Measurements from ENCODE around the gene GJA3. TPM values are rescaled to one million over a fixed set of nuclear protein-coding genes. Genes with fewer than 3 reads are reported as not detected.
A peak's percentile ranks its signal among the peaks of the same experiment; 100 is the strongest.

Gene GJA3
- total and polyA plus RNA-seq, 2 donors (not counting 1 experiment from before 2014, with no cell fraction given): 0.28 to 0.59 TPM

DNA sequence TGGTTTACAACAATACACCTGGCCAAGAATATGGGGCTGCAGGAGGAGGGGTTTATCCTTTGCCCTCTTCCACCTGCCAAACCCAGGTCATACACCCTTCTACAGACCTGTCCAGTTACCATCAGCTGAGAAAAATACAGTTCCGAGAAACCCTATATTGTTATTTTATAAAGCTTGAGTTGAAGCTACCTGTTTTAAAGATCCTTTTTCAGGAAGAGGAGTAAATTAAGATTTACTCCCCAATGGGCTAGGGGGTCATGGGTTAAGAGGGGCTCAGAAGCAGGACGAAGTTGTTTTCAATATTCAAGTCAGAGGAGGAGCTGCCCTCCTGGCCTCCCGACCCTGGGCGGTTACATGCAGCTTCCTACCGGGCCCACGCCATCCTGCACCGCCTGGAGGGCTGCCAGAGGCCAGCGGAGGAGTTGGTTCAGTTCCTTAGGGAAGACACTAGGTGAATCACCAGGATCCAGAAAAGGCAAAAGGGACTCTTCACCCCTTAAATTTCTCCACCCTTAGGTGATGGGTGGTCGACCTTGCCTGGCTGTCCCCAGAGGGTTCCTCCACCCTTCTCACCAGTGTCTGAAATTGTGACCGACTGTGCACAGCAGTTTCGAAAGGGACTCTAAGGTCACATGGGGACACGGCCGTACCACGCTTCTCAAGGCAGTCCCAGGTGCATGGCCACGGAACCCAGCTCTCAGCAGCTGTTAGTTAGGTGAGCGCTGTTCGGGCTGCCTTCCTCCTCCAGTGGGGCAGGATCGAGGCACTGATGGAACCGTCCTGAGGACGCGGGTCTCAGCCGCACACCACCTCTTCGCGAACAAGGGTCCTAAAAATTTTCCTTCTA, 30.7 kb upstream of the GJA3 start:
- CTCF ChIA-PET: no interaction called here
- Mint-ChIP-seq H3K9me3 (ENCODE audit: insufficient read depth) (no peaks in the 10 kb centered on the region), H3K4me3 (peak overlapping the region; percentile 77), H3K27me3 (peaks cover 55% of the 10 kb centered on the region), H3K4me1 (peaks cover 23% of the 10 kb centered on the region), H3K27ac (no peak overlapping the region)
- H4K20me1 ChIP-seq (ENCODE audit: control insufficient read depth, insufficient read depth, low read length, poor library complexity, severe bottlenecking): no peaks in the 10 kb centered on the region
- no peaks in the 10 kb centered on the region for H3K79me2 ChIP-seq (ENCODE audit: control insufficient read depth, insufficient read depth, low read length)
- peak overlapping the region in 3 of 5 experiments; percentile 38 to 47 (median 39) for H3K4me3 ChIP-seq (ENCODE audit: control extremely low read depth in 1 of 5, extremely low read depth in 1 of 5, insufficient read depth in 1 of 5, low read depth in 2 of 5, low read length in 4 of 5)
- H3K9me3 ChIP-seq (ENCODE audit: control extremely low read depth in 1 of 3, control insufficient read depth in 2 of 3, insufficient read depth in 1 of 3, low read length in 2 of 3): peaks cover 0 to 3% (median 0%) of the 10 kb centered on the region in 3 donors
- peaks cover 27 to 34% of the 10 kb centered on the region in 2 donors for H3K4me1 ChIP-seq (ENCODE audit: control insufficient read depth in 2 of 2, insufficient read depth in 2 of 2, low read length in 2 of 2)
- peak overlapping the region; percentile 89 for H3K4me2 ChIP-seq (replicated peaks; ENCODE audit: low read depth, low read length, poor library complexity, severe bottlenecking)
- peak overlapping the region; percentile 54 for H3K9ac ChIP-seq (ENCODE audit: low read length)
- POLR2A ChIA-PET: no interaction called here
- intact Hi-C loops (cut with micrococcal nuclease): loop anchor here (10.0 kb wide), 1 partner anchor 1413 kb away; the partner anchor contains the start of gene MICU2
- no peak overlapping the region for H3K27ac ChIP-seq (ENCODE audit: low read length in 2 of 2)
- DNase-seq (no peak), ATAC-seq (ENCODE audit: low read depth) (peak; percentile 15)
- peaks cover 2 to 48% (median 37%) of the 10 kb centered on the region in 4 experiments for H3K27me3 ChIP-seq (replicated peaks in 1 of 4; ENCODE audit: control extremely low read depth in 1 of 4, control insufficient read depth in 3 of 4, insufficient read depth in 4 of 4, low read length in 3 of 4)
- TF ChIP-seq, protein P1, sequence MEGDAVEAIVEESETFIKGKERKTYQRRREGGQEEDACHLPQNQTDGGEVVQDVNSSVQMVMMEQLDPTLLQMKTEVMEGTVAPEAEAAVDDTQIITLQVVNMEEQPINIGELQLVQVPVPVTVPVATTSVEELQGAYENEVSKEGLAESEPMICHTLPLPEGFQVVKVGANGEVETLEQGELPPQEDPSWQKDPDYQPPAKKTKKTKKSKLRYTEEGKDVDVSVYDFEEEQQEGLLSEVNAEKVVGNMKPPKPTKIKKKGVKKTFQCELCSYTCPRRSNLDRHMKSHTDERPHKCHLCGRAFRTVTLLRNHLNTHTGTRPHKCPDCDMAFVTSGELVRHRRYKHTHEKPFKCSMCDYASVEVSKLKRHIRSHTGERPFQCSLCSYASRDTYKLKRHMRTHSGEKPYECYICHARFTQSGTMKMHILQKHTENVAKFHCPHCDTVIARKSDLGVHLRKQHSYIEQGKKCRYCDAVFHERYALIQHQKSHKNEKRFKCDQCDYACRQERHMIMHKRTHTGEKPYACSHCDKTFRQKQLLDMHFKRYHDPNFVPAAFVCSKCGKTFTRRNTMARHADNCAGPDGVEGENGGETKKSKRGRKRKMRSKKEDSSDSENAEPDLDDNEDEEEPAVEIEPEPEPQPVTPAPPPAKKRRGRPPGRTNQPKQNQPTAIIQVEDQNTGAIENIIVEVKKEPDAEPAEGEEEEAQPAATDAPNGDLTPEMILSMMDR (IDR thresholded peaks at IDR 0.05): no peak
- TF ChIP-seq EZH2 (IDR thresholded peaks at IDR 0.05; ENCODE audit: borderline replicate concordance, insufficient read depth, low read depth, low read length, poor library complexity, severe bottlenecking): no peak
- WGBS (ENCODE audit: insufficient coverage): 19% methylated on average over 18 of the region's 24 CpGs
- no peaks in the 10 kb centered on the region for H3K36me3 ChIP-seq (replicated peaks in 1 of 2; ENCODE audit: control extremely low read depth in 1 of 2, control insufficient read depth in 1 of 2, extremely low read depth in 1 of 2, insufficient read depth in 2 of 2, low read length in 1 of 2)
- peak overlapping the region; percentile 64 for H2AFZ ChIP-seq (ENCODE audit: insufficient read depth, low read depth, low read length, poor library complexity, severe bottlenecking)
